Gastrocnemius medialis (tissue), 4 donors: Measurements from ENCODE around the gene DYNC2H1. TPM values are rescaled to one million over a fixed set of nuclear protein-coding genes. Genes with fewer than 3 reads are reported as not detected.

Experiments used
- ATAC-seq, 2 donors: fragments of 150-250 bp; one replicate each; pipeline ENCODE4 v1.9.1; 2016
- DNase-seq, 2 donors: peaks; one replicate each; pipeline ENCODE4 v3.0.0-alpha.2; 2019
- H3K27ac ChIP-seq, 4 donors: fragments of 200-600 bp; sonication (generic); 1 replicate in 1 of 4; 2 replicates in 3 of 4; pipeline ENCODE4 v1.5.1; 2016 to 2018; ENCODE audit warnings: mild to moderate bottlenecking in 2 of 4, moderate library complexity in 1 of 4
- H3K27me3 ChIP-seq, 3 donors: fragments of 200-600 bp; sonication (generic) in 2 of 3; 1 replicate in 1 of 3; 2 replicates in 2 of 3; pipeline versions ENCODE4 v1.5.1 to v1.6.0; 2016 to 2019; ENCODE audit warnings: mild to moderate bottlenecking in 1 of 3, moderate library complexity in 1 of 3
- H3K36me3 ChIP-seq, 2 donors: fragments of 200-600 bp; sonication (generic) in 1 of 2; one replicate each; pipeline ENCODE4 v1.5.1; 2017 to 2018
- H3K4me1 ChIP-seq, 2 donors: fragments of 200-600 bp; sonication (generic) in 1 of 2; one replicate each; pipeline ENCODE4 v1.5.1; 2016 to 2017; ENCODE audit warnings: mild to moderate bottlenecking in 2 of 2
- H3K4me3 ChIP-seq, 4 donors: fragments of 200-600 bp; sonication (generic) in 3 of 4; 1 replicate in 1 of 4; 2 replicates in 3 of 4; pipeline ENCODE4 v1.5.1; 2016 to 2019; ENCODE audit warnings: mild to moderate bottlenecking in 2 of 4
- H3K9me3 ChIP-seq, 3 donors: fragments of 200-600 bp; sonication (generic) in 2 of 3; 1 replicate in 1 of 3; 2 replicates in 2 of 3; pipeline ENCODE4 v1.5.1; 2016 to 2019
- CTCF ChIP-seq, 5 experiments: fragments of 450-650 bp in 3 of 5; fragments of 200-600 bp in 2 of 5; sonication (generic) in 2 of 5; IDR thresholded peaks in 4 of 5; conservative IDR thresholded peaks in 1 of 5; 1 replicate in 4 of 5; 2 replicates in 1 of 5; pipeline ENCODE4 v1.5.1; 2016 to 2019; ENCODE audit warnings: antibody characterized with exemption in 5 of 5, mild to moderate bottlenecking in 3 of 5, moderate library complexity in 3 of 5
- POLR2A ChIP-seq, 2 donors: fragments of 450-650 bp; IDR thresholded peaks; one replicate each; pipeline ENCODE4 v1.6.1; 2017; ENCODE audit warnings: antibody characterized with exemption in 2 of 2, mild to moderate bottlenecking in 2 of 2, moderate library complexity in 2 of 2
- in situ Hi-C, 4 donors: fragments of 200-750 bp; cut with MboI; loops; one replicate each; pipeline versions ENCODE4 v1.15.0 to v1.8.0; 2017; ENCODE audit warnings: low sequenced_read_pairs in 4 of 4
- intact Hi-C: fragments of 100-400 bp; cut with DNase I; formaldehyde crosslinking; loops from one replicate; pipeline ENCODE4 v1.15.1; 2023; ENCODE audit warnings: low total_unique reads
- total RNA-seq, 4 donors: library from RNA; depleted of rRNA; stranded (reverse); fragments of >200 nt; gene quantifications; one replicate each; pipeline versions ENCODE4 v1.1.0 to v1.2.3, GENCODE V29; 2016

The DYNC2H1 gene
- total RNA-seq, 4 donors from 2014 or later, result 1.7 to 2.2 (median 1.9) TPM

- H3K4me3 ChIP-seq, result no peak overlapping the region
- no peaks in the 10 kb centered on the region for H3K9me3 ChIP-seq
- no peak for ATAC-seq
- DNase-seq, result no peak
- H3K27me3 ChIP-seq, result no peaks in the 10 kb centered on the region
- no peak for TF ChIP-seq POLR2A (IDR thresholded peaks at IDR 0.05)
- H3K36me3 ChIP-seq, result no peaks in the 10 kb centered on the region
- intact Hi-C loops (no loop called here), in situ Hi-C loops (no loop called here)
- no peaks in the 10 kb centered on the region for H3K4me1 ChIP-seq
- no peak overlapping the region for H3K27ac ChIP-seq
Observed at GRCh38 chr11:103234974-103235373, 125.7 kb downstream of the DYNC2H1 start.

- in situ Hi-C loops (no loop called here), intact Hi-C loops (no loop called here)
- Histone ChIP-seq H3K27me3 (no peaks in the 10 kb centered on the region), H3K36me3 (no peaks in the 10 kb centered on the region), H3K27ac (no peak overlapping the region), H3K9me3 (no peaks in the 10 kb centered on the region), H3K4me1 (no peaks in the 10 kb centered on the region), H3K4me3 (no peak overlapping the region)
- ATAC-seq (no peak), DNase-seq (no peak)
- TF ChIP-seq POLR2A (IDR thresholded peaks at IDR 0.05), result no peak
- TF ChIP-seq CTCF (IDR thresholded peaks at IDR 0.05 in 4 of 5, conservative IDR thresholded peaks at IDR 0.05 in 1 of 5), result no peak
Observed at GRCh38 chr11:103241574-103241973, 132.3 kb downstream of the DYNC2H1 start.

- H3K4me1 ChIP-seq, result no peaks in the 10 kb centered on the region
- intact Hi-C loops (no loop called here), in situ Hi-C loops (no loop called here)
- no peaks in the 10 kb centered on the region for H3K9me3 ChIP-seq
- no peak overlapping the region for H3K4me3 ChIP-seq
- no peak overlapping the region for H3K27ac ChIP-seq
- H3K36me3 ChIP-seq, result no peaks in the 10 kb centered on the region
- DNase-seq (no peak), ATAC-seq (no peak)
- no peaks in the 10 kb centered on the region for H3K27me3 ChIP-seq
- no peak for TF ChIP-seq POLR2A (IDR thresholded peaks at IDR 0.05)
- no peak for TF ChIP-seq CTCF (IDR thresholded peaks at IDR 0.05 in 4 of 5, conservative IDR thresholded peaks at IDR 0.05 in 1 of 5)
Observed at GRCh38 chr11:103254123-103254522, 144.9 kb downstream of the DYNC2H1 start.

- Histone ChIP-seq H3K4me1 (no peaks in the 10 kb centered on the region), H3K27ac (no peak overlapping the region), H3K9me3 (no peaks in the 10 kb centered on the region), H3K36me3 (no peaks in the 10 kb centered on the region), H3K4me3 (no peak overlapping the region), H3K27me3 (no peaks in the 10 kb centered on the region)
- ATAC-seq, result no peak
- no peak for TF ChIP-seq POLR2A (IDR thresholded peaks at IDR 0.05)
- no peak for TF ChIP-seq CTCF (IDR thresholded peaks at IDR 0.05 in 4 of 5, conservative IDR thresholded peaks at IDR 0.05 in 1 of 5)
- no peak for DNase-seq
- in situ Hi-C loops (no loop called here), intact Hi-C loops (no loop called here)
Observed at GRCh38 chr11:103257360-103257759, 148.1 kb downstream of the DYNC2H1 start.

- ATAC-seq, result no peak
Observed at GRCh38 chr11:103266167-103266831, 157.1 kb downstream of the DYNC2H1 start.

More at GRCh38 chr11:103266167-103266831, 157.1 kb downstream of the DYNC2H1 start:
- H3K4me1 ChIP-seq, result no peaks in the 10 kb centered on the region
- in situ Hi-C loops (no loop called here), intact Hi-C loops (no loop called here)
- H3K9me3 ChIP-seq, result no peaks in the 10 kb centered on the region
- TF ChIP-seq POLR2A (IDR thresholded peaks at IDR 0.05) (no peak), CTCF (IDR thresholded peaks at IDR 0.05 in 4 of 5, conservative IDR thresholded peaks at IDR 0.05 in 1 of 5) (no peak)
- no peak for DNase-seq
- H3K27me3 ChIP-seq, result no peaks in the 10 kb centered on the region
- no peak overlapping the region for H3K4me3 ChIP-seq
- no peaks in the 10 kb centered on the region for H3K36me3 ChIP-seq
- H3K27ac ChIP-seq, result no peak overlapping the region
